CD1c-positive myeloid dendritic cell (primary cell): Measurements from ENCODE around the gene GPX8.

ENCODE experiments used
- DNase-seq: peaks from one replicate; pipeline ENCODE4 v3.0.0-alpha.2; 2016; ENCODE audit errors: extremely low spot score

GPX8 gene

GRCh38 chr5:55159763-55160492 lies at the start of gene GPX8:
GPX8 (plus strand) TSS chr5:55160171; CDS start chr5:55160193, 22 bp downstream.
- DNase-seq = peak; percentile 46

DNA sequence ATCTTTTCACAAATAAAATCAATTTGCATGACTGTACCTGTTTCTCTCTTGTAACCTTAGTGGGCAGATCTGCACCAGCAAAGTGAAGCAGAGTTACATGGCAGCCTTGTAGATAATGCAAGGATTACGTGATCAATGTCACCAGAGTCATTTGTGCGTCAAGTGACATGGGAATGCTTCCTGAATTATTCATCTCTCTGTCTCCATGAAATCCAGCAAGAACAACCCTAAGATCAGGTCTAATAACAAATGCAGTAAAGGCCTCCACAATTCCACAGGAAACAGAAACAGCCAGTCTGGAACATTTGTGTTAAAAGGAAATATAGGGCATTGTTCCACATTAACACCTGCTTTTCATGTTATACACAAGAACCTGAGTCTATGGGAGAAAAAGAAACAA lies 49.8 kb upstream of the GPX8 start:
- no peak for DNase-seq

DNA sequence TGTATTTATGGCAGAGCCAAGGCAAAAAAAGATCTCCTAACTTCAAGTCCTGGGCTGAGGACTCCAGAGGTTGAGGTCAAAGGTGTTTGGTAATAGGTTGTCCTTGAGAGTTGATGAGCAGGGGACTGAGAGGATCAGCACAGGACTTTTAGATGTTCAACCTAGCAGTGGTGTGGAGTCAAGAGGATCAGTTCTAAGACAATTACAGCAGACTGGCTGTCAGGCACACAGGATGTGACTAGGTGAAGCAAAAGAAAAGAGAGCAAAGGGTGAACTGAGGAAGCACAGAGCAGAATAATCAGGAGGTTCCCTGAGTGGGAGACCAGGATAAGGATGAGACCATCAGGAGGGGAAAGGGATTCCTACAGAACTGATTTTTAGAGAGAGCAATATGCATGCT lies 46.6 kb upstream of the GPX8 start:
- DNase-seq = no peak

DNA sequence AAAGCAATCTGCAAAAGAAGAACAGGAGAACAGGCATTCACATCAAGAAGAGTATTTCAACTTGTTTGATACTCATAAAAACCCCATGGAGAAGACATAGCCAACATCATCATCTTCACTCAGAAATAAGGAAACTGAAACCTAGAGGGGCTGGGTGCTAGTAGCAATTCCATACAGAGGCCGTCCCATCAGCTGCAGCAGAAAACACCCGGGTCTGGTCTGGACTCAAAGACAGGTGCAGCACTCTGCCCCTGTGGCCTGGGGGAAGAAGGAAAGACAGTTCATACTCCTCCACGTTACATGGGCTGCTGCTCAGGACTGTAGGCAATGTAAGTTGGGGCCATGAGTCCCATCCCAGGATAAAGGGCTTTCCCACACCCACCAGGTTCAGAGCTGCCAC lies 45.9 kb upstream of the GPX8 start:
- no peak for DNase-seq

GRCh38 chr5:55123365-55123764 lies 36.6 kb upstream of the GPX8 start:
- no peak for DNase-seq

DNA sequence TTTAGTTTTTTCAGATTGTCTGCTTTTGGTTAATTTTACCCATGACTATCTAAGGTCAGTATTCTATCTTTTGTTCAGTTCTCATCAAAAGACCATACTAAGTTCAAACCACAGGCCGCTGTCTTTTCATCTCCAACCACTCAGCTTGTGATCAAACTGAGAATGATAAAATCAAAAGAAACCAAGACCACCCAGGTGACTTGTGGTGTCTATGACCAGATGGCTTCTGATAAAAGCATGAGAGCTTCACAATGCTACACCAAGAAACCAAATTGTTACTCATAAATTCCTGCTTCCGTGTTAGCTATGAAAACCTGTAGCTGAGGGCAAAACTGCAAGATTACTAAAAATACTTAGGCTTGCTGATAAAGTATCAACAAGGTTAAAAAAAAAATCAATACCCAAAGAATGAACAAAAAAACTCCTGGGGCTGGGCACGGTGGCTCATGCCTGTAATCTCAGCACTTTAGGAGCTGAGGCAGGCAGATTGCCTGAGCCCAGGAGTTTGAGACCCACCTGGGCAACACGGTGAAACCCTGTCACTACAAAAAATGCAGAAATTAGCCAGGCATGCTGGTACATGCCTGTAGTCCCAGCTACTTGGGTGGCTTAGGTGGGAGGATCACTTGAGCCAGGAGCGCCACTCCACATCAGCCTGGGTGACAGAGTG lies 25.8 kb upstream of the GPX8 start:
- no peak for DNase-seq

- DNase-seq = no peak
Observed at GRCh38 chr5:55136521-55136920, 23.4 kb upstream of the GPX8 start.

GRCh38 chr5:55140908-55141665 lies 18.9 kb upstream of the GPX8 start:
- no peak for DNase-seq

- peak; percentile 17 for DNase-seq
Observed at GRCh38 chr5:55141945-55142690, 17.9 kb upstream of the GPX8 start.

- no peak for DNase-seq
Observed at GRCh38 chr5:55143624-55144023, 16.3 kb upstream of the GPX8 start.

GRCh38 chr5:55146080-55146479 lies 13.9 kb upstream of the GPX8 start:
- DNase-seq = no peak

GRCh38 chr5:55146543-55147151 lies 13.3 kb upstream of the GPX8 start:
- peak; percentile 88 for DNase-seq

GRCh38 chr5:55149308-55149795 lies 10.6 kb upstream of the GPX8 start:
- DNase-seq = no peak

DNA sequence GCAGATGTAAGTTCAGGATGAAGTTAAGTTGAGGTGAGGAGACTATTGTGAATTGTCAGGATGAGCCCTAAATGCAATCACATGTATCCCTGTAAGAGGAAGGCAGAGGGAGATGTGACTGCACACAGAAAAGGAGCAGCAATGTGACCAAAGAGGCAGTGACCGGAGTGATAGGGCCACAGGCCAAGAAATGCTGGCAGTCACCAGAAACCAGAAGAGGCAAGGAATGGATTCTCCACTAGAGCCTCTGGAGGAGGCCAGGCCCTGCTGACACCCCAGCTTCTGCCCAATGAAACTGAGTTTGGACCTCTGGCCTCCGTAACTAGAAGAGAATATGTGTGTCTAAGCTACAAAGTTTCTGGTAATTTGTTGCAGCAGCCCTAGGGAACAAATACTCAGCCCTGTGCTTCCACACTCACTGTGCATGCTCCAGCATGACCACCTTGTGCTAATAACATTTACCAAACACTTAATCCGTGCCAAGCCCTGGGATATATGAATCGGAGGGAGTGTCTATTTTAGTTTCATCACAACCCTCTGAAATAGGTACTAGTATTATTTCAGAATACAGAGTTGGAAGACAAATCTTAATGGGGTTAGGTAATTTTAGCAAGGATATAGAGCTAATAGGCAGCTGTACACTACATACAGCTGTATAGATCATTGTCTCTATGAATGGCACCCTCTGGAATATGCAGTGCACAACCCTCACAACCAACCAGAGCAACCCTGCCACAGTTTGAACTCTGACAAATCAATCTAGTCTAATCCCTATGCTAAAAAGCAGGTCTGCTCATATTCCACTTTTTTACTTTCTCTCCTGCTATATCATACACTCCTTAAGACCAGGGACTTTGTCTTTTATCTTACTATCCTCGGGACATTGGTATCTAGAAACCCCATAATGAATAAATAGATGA lies 7.8 kb upstream of the GPX8 start:
- DNase-seq = no peak

DNA sequence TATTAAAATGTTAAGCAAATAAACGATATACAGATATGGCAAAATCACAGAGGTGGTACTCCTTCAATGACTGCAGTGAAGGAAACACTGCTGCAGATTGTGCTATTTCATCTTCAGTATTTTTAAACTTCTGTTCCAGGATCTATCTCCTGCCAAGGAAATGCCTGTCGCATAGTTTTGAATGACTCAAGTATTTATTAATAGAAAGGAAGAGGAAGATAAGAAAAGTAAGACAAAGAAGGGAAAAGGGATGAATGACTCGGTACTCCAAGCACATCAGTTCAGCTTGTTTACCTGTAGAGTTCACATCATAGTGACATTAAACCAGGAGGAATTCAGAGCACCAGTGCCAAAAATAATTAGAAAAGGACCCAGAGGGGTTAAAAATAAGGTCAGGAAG lies 5.1 kb upstream of the GPX8 start:
- DNase-seq = no peak

- DNase-seq = no peak
Observed at GRCh38 chr5:55160493-55161209, 680 bp downstream of the GPX8 start.

DNA sequence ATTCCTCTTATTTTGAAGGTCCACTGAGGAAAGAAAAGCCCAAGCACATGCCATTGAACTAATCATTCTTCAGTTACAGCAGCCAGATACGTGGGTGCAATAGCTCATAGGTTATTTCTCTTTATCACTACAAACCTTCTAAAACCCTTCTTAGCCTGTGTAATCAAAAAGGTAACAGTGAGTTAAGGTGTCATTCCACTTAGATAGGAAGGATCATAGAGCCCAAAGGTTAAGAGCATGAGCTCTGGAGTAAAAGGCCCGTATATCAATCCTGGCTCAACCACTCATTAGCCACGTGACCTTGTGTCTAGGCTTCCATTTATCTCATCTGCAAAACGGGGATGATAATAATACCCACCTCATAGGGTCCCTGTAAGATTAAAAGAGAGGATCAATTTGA lies 2.7 kb downstream of the GPX8 start:
- DNase-seq = no peak

DNA sequence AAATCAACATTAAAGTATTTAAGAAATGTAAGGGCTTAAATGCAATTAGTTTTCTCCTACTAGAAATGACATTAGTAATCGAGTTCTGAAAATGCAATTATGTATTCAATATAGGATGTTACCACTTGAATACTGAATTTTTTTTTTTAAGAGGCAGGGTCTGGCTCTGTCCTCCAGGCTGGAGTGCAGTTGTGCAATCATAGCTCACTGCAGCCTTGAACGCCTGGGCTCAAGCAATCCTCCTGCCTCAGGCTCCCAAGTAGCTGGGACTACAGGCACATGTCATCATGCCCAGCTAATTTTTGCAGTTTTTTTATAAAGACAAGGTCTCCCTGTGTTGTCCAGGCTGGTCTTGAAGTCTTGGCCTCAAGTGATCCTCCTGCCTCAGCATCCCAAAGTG lies 11.5 kb downstream of the GPX8 start:
- no peak for DNase-seq

GRCh38 chr5:55172051-55172899 lies 12.3 kb downstream of the GPX8 start:
- peak; percentile 88 for DNase-seq
